Suprapubic skin (tissue), 4 donors: Measurements from ENCODE around the gene CEP44. TPM values are rescaled to one million over a fixed set of nuclear protein-coding genes. Genes with fewer than 3 reads are reported as not detected.

Experiments
- DNase-seq, 2 donors: peaks; one replicate each; pipeline ENCODE4 v3.0.0-alpha.2; 2019; ENCODE audit warnings: low spot score in 2 of 2
- H3K27ac ChIP-seq: fragments of 200-600 bp; sonication (generic); one replicate; pipeline ENCODE4 v1.5.1; 2019
- H3K27me3 ChIP-seq: fragments of 200-600 bp; sonication (generic); one replicate; pipeline ENCODE4 v1.5.1; 2019
- H3K36me3 ChIP-seq: fragments of 200-600 bp; sonication (generic); one replicate; pipeline ENCODE4 v1.5.1; 2019
- H3K4me1 ChIP-seq: fragments of 200-600 bp; sonication (generic); one replicate; pipeline ENCODE4 v1.5.1; 2019
- H3K4me3 ChIP-seq: fragments of 200-600 bp; sonication (generic); one replicate; pipeline ENCODE4 v1.5.1; 2019; ENCODE audit warnings: mild to moderate bottlenecking
- H3K9me3 ChIP-seq: fragments of 200-600 bp; sonication (generic); one replicate; pipeline ENCODE4 v1.5.1; 2019
- CTCF ChIP-seq, 2 donors: fragments of 200-600 bp in 1 of 2; fragments of 450-650 bp in 1 of 2; sonication (generic) in 1 of 2; IDR thresholded peaks; one replicate each; pipeline ENCODE4 v1.5.1; 2016 to 2019; ENCODE audit warnings: antibody characterized with exemption in 2 of 2, mild to moderate bottlenecking in 1 of 2, moderate library complexity in 1 of 2
- EP300 ChIP-seq: sonication (generic); formaldehyde crosslinking; IDR thresholded peaks from one replicate; pipeline ENCODE4 v1.6.1; 2017; ENCODE audit warnings: antibody characterized with exemption
- POLR2A ChIP-seq, 2 donors: fragments of 450-650 bp; IDR thresholded peaks; one replicate each; pipeline ENCODE4 v1.6.1; 2017; ENCODE audit warnings: antibody characterized with exemption in 2 of 2, mild to moderate bottlenecking in 2 of 2, moderate library complexity in 2 of 2
- POLR2AphosphoS5 ChIP-seq, 3 donors: sonication (generic); formaldehyde crosslinking; IDR thresholded peaks; one replicate each; pipeline ENCODE4 v1.6.1; 2017; ENCODE audit warnings: antibody characterized with exemption in 3 of 3
- WGBS: methylation state at CpG from one replicate; pipeline ENCODE4 v1.1.5; 2018; 5-methylcytosine and 5-hydroxymethylcytosine counted together
- total RNA-seq, 4 donors: library from RNA; depleted of rRNA; stranded (reverse); fragments of >200 nt; gene quantifications; one replicate each; pipeline ENCODE4 v1.1.0, GENCODE V29; 2016

The CEP44 gene
- total RNA-seq, 4 donors from 2014 or later = 9.5 to 23.0 (median 11.3) TPM

- TF ChIP-seq CTCF (IDR thresholded peaks at IDR 0.05) (no peak), EP300 (no peak), POLR2A (IDR thresholded peaks at IDR 0.05) (no peak), POLR2AphosphoS5 (IDR thresholded peaks at IDR 0.05) (no peak)
- Histone ChIP-seq H3K9me3 (no peaks in the 10 kb centered on the region), H3K4me1 (no peaks in the 10 kb centered on the region), H3K27me3 (no peaks in the 10 kb centered on the region), H3K36me3 (peaks cover 39% of the 10 kb centered on the region), H3K4me3 (no peak overlapping the region), H3K27ac (no peak overlapping the region)
- no peak for DNase-seq
- WGBS = 91% methylated on average over 3 of the region's 3 CpGs
Measured at GRCh38 chr4:174314770-174315169, 31.1 kb downstream of the CEP44 start.

- Histone ChIP-seq H3K4me1 (no peaks in the 10 kb centered on the region), H3K36me3 (peaks cover 34% of the 10 kb centered on the region), H3K27me3 (no peaks in the 10 kb centered on the region), H3K27ac (no peak overlapping the region), H3K9me3 (no peaks in the 10 kb centered on the region), H3K4me3 (no peak overlapping the region)
- DNase-seq = no peak
- 53% methylated on average over 1 of the region's 1 CpG for WGBS
- TF ChIP-seq CTCF (IDR thresholded peaks at IDR 0.05) = no peak
- no peak for TF ChIP-seq POLR2A (IDR thresholded peaks at IDR 0.05)
- no peak for TF ChIP-seq POLR2AphosphoS5 (IDR thresholded peaks at IDR 0.05)
- no peak for TF ChIP-seq EP300
Measured at GRCh38 chr4:174316546-174316945, 32.8 kb downstream of the CEP44 start.

GRCh38 chr4:174316954-174317353 is 33.2 kb downstream of the CEP44 start:
- TF ChIP-seq EP300 (no peak), POLR2A (IDR thresholded peaks at IDR 0.05) (no peak), CTCF (IDR thresholded peaks at IDR 0.05) (no peak), POLR2AphosphoS5 (IDR thresholded peaks at IDR 0.05) (no peak)
- H3K27ac ChIP-seq = no peak overlapping the region
- H3K4me3 ChIP-seq = no peak overlapping the region
- no peaks in the 10 kb centered on the region for H3K9me3 ChIP-seq
- H3K36me3 ChIP-seq = peaks cover 34% of the 10 kb centered on the region
- DNase-seq = no peak
- H3K27me3 ChIP-seq = no peaks in the 10 kb centered on the region
- H3K4me1 ChIP-seq = no peaks in the 10 kb centered on the region
- WGBS = 71% methylated on average over 2 of the region's 2 CpGs

- DNase-seq = no peak
- H3K9me3 ChIP-seq = no peaks in the 10 kb centered on the region
- no peak overlapping the region for H3K4me3 ChIP-seq
- no peaks in the 10 kb centered on the region for H3K27me3 ChIP-seq
- H3K27ac ChIP-seq = no peak overlapping the region
- H3K4me1 ChIP-seq = no peaks in the 10 kb centered on the region
- peaks cover 28% of the 10 kb centered on the region for H3K36me3 ChIP-seq
- TF ChIP-seq EP300 (no peak), POLR2A (IDR thresholded peaks at IDR 0.05) (no peak), CTCF (IDR thresholded peaks at IDR 0.05) (no peak), POLR2AphosphoS5 (IDR thresholded peaks at IDR 0.05) (no peak)
Measured at GRCh38 chr4:174317531-174317930, 33.8 kb downstream of the CEP44 start.

GRCh38 chr4:174318829-174319764 is 35.4 kb downstream of the CEP44 start:
- DNase-seq = no peak
- TF ChIP-seq POLR2AphosphoS5 (IDR thresholded peaks at IDR 0.05) = no peak
- peak; percentile 12 to 46 for TF ChIP-seq CTCF (IDR thresholded peaks at IDR 0.05)

More at GRCh38 chr4:174318829-174319764, 35.4 kb downstream of the CEP44 start:
- Histone ChIP-seq H3K4me1 (no peaks in the 10 kb centered on the region), H3K27me3 (no peaks in the 10 kb centered on the region), H3K4me3 (no peak overlapping the region), H3K9me3 (no peaks in the 10 kb centered on the region), H3K36me3 (peaks cover 28% of the 10 kb centered on the region), H3K27ac (no peak overlapping the region)
- WGBS = 67% methylated on average over 8 of the region's 8 CpGs
